Panc1 (cell line): Measurements from ENCODE around the gene TUBA1A. TPM values are rescaled to one million over a fixed set of nuclear protein-coding genes. Genes with fewer than 3 reads are reported as not detected.

Source experiments
- ATAC-seq: fragments of 200-7000 bp; cut with Tn5 transposase; 2 replicates; pipeline ENCODE4 v1.9.1; 2020; ENCODE audit warnings: mild to moderate bottlenecking, moderate library complexity
- BruUV-seq: library from RNA; stranded (reverse); fragments of 400-500 nt; replicated peaks from 2 replicates; lab custom pipeline; 2021; lab: Mats Ljungman, UMichigan
- CTCF ChIA-PET: fragments of 300-600 bp; sonication (Branson Sonifier 250); formaldehyde crosslinking; loops from one replicate; lab custom pipeline; 2022; ENCODE audit warnings: antibody characterized with exemption; lab: Charles Lee
- POLR2A ChIA-PET: fragments of 300-600 bp; sonication (Branson Sonifier 250); formaldehyde crosslinking; loops from one replicate; lab custom pipeline; 2022; ENCODE audit warnings: antibody characterized with exemption; lab: Charles Lee
- DNase-seq: peaks from one replicate; pipeline ENCODE4 v3.0.0-alpha.2; 2010; ENCODE audit warnings: low read depth, low spot score
- H3K27ac ChIP-seq: 2 replicates; pipeline ENCODE4 v1.5.1; 2011; ENCODE audit warnings: mild to moderate bottlenecking, low read length, inconsistent platforms
- H3K27me3 ChIP-seq: fragments of 200-500 bp; sonication (Bioruptor generic); 2 replicates; pipeline ENCODE4 v1.6.0; 2014; ENCODE audit warnings: low read length, inconsistent platforms; ENCODE audit not compliant: control insufficient read depth, insufficient read depth
- H3K36me3 ChIP-seq: fragments of 200-500 bp; sonication (Bioruptor generic); 2 replicates; pipeline ENCODE4 v1.5.1; 2014; ENCODE audit warnings: inconsistent platforms, mild to moderate bottlenecking, low read length, moderate library complexity; ENCODE audit not compliant: control insufficient read depth, insufficient read depth
- H3K4me1 ChIP-seq: 2 replicates; pipeline ENCODE4 v1.5.1; 2011; ENCODE audit warnings: inconsistent platforms, mild to moderate bottlenecking, low read length, moderate library complexity; ENCODE audit not compliant: control insufficient read depth, insufficient read depth
- H3K4me3 ChIP-seq, 2 experiments: 2 replicates each; pipeline ENCODE4 v1.5.1; 2011 to 2012; ENCODE audit warnings: low read depth in 2 of 2, low read length in 2 of 2, mild to moderate bottlenecking in 2 of 2, inconsistent platforms in 1 of 2, moderate library complexity in 1 of 2
- H3K9me3 ChIP-seq: fragments of 200-500 bp; sonication (Bioruptor generic); 2 replicates; pipeline ENCODE4 v1.5.1; 2014; ENCODE audit warnings: low read depth, mild to moderate bottlenecking, inconsistent platforms, low read length, moderate library complexity; ENCODE audit not compliant: control insufficient read depth, insufficient read depth
- CTCF ChIP-seq: fragments of 450-650 bp; IDR thresholded peaks from 2 replicates; pipeline ENCODE4 v1.5.1; 2017; ENCODE audit warnings: mild to moderate bottlenecking
- POLR2AphosphoS5 ChIP-seq: IDR thresholded peaks from 2 replicates; pipeline ENCODE4 v1.6.1; 2012; ENCODE audit warnings: mild to moderate bottlenecking, low read depth, low read length, moderate library complexity
- SIN3A ChIP-seq: IDR thresholded peaks from 2 replicates; pipeline ENCODE4 v1.6.1; 2012; ENCODE audit warnings: low read depth, mild to moderate bottlenecking, low read length, moderate library complexity, borderline replicate concordance; ENCODE audit not compliant: insufficient read depth
- TCF7L2 ChIP-seq: IDR thresholded peaks from 2 replicates; pipeline ENCODE4 v1.6.1; 2011; ENCODE audit warnings: mild to moderate bottlenecking, low read depth, low read length, inconsistent platforms
- in situ Hi-C: cut with HindIII; loops from 2 replicates; pipeline ENCODE4 v1.10.0; 2016; ENCODE audit warnings: low sequenced_read_pairs, low pct_unique_long_range_greater_than_20kb
- intact Hi-C: fragments of 100-400 bp; cut with micrococcal nuclease; formaldehyde crosslinking; loops from one replicate; pipeline ENCODE4 v1.10.0; 2022; ENCODE audit not compliant: unreplicated experiment
- total RNA-seq: library from RNA; stranded (reverse); gene quantifications from one replicate; pipeline ENCODE4 v1.2.1, GENCODE V29; 2021; ENCODE audit not compliant: unreplicated experiment
- TF ChIP-seq, protein P1 (sequence below), 2 experiments: IDR thresholded peaks; 2 replicates each; pipeline ENCODE4 v1.6.1; 2011 to 2012; ENCODE audit warnings: low read depth in 2 of 2, control low read depth in 1 of 2, low read length in 1 of 2, mild to moderate bottlenecking in 1 of 2, moderate library complexity in 1 of 2; ENCODE audit not compliant: insufficient read depth in 1 of 2

Gene TUBA1A
- total RNA-seq, 1 experiment from 2014 or later = 133 TPM

GRCh38 chr12:49208676-49209075 is 19.8 kb upstream of the TUBA1A start:
- Histone ChIP-seq H3K27me3 (no peaks in the 10 kb centered on the region), H3K9me3 (no peaks in the 10 kb centered on the region), H3K4me1 (no peaks in the 10 kb centered on the region), H3K36me3 (no peaks in the 10 kb centered on the region), H3K4me3 (no peak overlapping the region), H3K27ac (no peak overlapping the region)
- CTCF ChIA-PET = no interaction called here
- intact Hi-C loops = no loop called here
- in situ Hi-C loops = no loop called here
- ATAC-seq = no peak
- POLR2A ChIA-PET = interaction anchor here (0.6 kb wide), 1 partner anchor 124 kb away, joined by 4 read pairs; no protein-coding TSS in a partner anchor
- TF ChIP-seq, protein P1, sequence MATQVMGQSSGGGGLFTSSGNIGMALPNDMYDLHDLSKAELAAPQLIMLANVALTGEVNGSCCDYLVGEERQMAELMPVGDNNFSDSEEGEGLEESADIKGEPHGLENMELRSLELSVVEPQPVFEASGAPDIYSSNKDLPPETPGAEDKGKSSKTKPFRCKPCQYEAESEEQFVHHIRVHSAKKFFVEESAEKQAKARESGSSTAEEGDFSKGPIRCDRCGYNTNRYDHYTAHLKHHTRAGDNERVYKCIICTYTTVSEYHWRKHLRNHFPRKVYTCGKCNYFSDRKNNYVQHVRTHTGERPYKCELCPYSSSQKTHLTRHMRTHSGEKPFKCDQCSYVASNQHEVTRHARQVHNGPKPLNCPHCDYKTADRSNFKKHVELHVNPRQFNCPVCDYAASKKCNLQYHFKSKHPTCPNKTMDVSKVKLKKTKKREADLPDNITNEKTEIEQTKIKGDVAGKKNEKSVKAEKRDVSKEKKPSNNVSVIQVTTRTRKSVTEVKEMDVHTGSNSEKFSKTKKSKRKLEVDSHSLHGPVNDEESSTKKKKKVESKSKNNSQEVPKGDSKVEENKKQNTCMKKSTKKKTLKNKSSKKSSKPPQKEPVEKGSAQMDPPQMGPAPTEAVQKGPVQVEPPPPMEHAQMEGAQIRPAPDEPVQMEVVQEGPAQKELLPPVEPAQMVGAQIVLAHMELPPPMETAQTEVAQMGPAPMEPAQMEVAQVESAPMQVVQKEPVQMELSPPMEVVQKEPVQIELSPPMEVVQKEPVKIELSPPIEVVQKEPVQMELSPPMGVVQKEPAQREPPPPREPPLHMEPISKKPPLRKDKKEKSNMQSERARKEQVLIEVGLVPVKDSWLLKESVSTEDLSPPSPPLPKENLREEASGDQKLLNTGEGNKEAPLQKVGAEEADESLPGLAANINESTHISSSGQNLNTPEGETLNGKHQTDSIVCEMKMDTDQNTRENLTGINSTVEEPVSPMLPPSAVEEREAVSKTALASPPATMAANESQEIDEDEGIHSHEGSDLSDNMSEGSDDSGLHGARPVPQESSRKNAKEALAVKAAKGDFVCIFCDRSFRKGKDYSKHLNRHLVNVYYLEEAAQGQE (IDR thresholded peaks at IDR 0.05; ENCODE audit: insufficient read depth in 1 of 2, low read depth in 2 of 2, low read length in 1 of 2) = no peak
- TF ChIP-seq CTCF (no peak), TCF7L2 (no peak), POLR2AphosphoS5 (no peak), SIN3A (no peak)
- BruUV-seq = no TSS peak
- no peak for DNase-seq

DNA sequence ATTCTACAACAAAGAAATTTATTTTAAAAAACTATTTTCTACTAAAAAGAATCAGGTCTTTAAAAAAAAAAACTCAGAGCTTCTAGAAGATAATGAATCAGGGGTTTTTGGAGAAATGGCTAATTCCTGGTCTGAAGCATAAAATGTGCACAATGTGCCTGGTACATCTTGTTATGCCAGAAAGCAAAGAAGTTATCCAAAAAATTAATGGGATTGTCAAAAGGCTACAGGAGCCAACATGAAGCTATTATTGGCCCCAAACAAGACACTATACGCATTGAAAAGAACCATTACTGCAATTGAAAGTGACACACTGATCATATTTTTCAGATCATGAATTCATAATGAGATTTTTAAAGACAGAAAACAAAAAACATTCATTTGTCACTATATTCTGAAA is 19.3 kb upstream of the TUBA1A start:
- Histone ChIP-seq H3K27ac (no peak overlapping the region), H3K4me3 (no peak overlapping the region), H3K9me3 (no peaks in the 10 kb centered on the region), H3K36me3 (no peaks in the 10 kb centered on the region), H3K4me1 (no peaks in the 10 kb centered on the region), H3K27me3 (no peaks in the 10 kb centered on the region)
- CTCF ChIA-PET = no interaction called here
- no TSS peak for BruUV-seq
- DNase-seq = no peak
- intact Hi-C loops (no loop called here), in situ Hi-C loops (no loop called here)
- TF ChIP-seq TCF7L2 = no peak
- ATAC-seq = no peak
- POLR2A ChIA-PET = interaction anchor here (0.5 to 0.7 kb wide), 3 partner anchors 73 to 124 kb away, joined by 3 to 9 read pairs (median 4); no protein-coding TSS in a partner anchor

DNA sequence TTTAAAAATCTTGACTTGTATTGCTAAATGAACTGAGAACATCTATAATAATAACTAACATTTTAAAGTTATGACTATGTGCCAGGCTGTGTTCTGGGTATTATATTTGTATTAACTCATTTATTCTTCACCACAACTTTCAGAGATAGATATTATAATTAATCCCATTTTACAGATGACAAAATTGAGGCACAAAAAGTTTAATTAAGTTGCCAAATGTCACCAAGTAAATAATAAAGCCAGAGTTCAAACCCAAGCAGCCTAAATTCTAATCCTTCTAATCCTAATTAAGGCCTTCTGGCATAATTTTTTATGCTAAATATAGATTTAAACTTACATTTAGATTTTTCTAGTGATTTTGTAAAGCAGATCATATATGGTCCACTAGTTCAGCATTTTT is 17.5 kb upstream of the TUBA1A start:
- no peaks in the 10 kb centered on the region for H3K27me3 ChIP-seq
- H3K9me3 ChIP-seq = no peaks in the 10 kb centered on the region
- intact Hi-C loops (no loop called here), in situ Hi-C loops (no loop called here)
- CTCF ChIA-PET = no interaction called here
- H3K36me3 ChIP-seq = no peaks in the 10 kb centered on the region
- H3K27ac ChIP-seq = no peak overlapping the region
- TF ChIP-seq SIN3A = no peak
- TF ChIP-seq, protein P1 (IDR thresholded peaks at IDR 0.05; ENCODE audit: insufficient read depth in 1 of 2, low read depth in 2 of 2, low read length in 1 of 2) = no peak
- TF ChIP-seq CTCF = no peak
- TF ChIP-seq TCF7L2 = no peak
- no peak for TF ChIP-seq POLR2AphosphoS5
- no peak for ATAC-seq
- no peak overlapping the region for H3K4me3 ChIP-seq
- H3K4me1 ChIP-seq = peaks cover 7% of the 10 kb centered on the region; the same call in 1 of the 2 replicates
- POLR2A ChIA-PET = no interaction called here
- no TSS peak for BruUV-seq
- DNase-seq = no peak
